ENCODE measurements around the gene GOLGA6A.
"Not testable (repeated sequence)": the region's sequence is repeated elsewhere in the genome, so short reads cannot be mapped to it uniquely, and the experiment has no call there.

The GOLGA6A gene

GRCh38 chr15:74108111-74108510 lies 25.8 kb upstream of the GOLGA6A start:
- DNase-seq (ENCODE audit: low spot score) = no peak

- peak; percentile 85 for DNase-seq (ENCODE audit: low spot score)
Observed at GRCh38 chr15:74099963-74100733, 17.8 kb upstream of the GOLGA6A start.

GRCh38 chr15:74096753-74097474 lies 14.6 kb upstream of the GOLGA6A start:
- not testable (repeated sequence) for DNase-seq (ENCODE audit: low spot score)

GRCh38 chr15:74095610-74096009 lies 13.3 kb upstream of the GOLGA6A start:
- not testable (repeated sequence) for DNase-seq (ENCODE audit: low spot score)

- DNase-seq (ENCODE audit: low spot score) = not testable (repeated sequence)
Observed at GRCh38 chr15:74094567-74094966, 12.2 kb upstream of the GOLGA6A start.

- not testable (repeated sequence) for DNase-seq (ENCODE audit: low spot score)
Observed at GRCh38 chr15:74075781-74076180, 6.6 kb downstream of the GOLGA6A start.

- not testable (repeated sequence) for DNase-seq (ENCODE audit: low spot score)
Observed at GRCh38 chr15:74072614-74073337, 9.6 kb downstream of the GOLGA6A start.

GRCh38 chr15:74072132-74072531 lies 10.2 kb downstream of the GOLGA6A start:
- not testable (repeated sequence) for DNase-seq (ENCODE audit: low spot score)

GRCh38 chr15:74071645-74072044 lies 10.7 kb downstream of the GOLGA6A start:
- not testable (repeated sequence) for DNase-seq (ENCODE audit: low spot score)

- DNase-seq (ENCODE audit: low spot score) = not testable (repeated sequence)
Observed at GRCh38 chr15:74065684-74066411, 16.5 kb downstream of the GOLGA6A start.

- not testable (repeated sequence) for DNase-seq (ENCODE audit: low spot score)
Observed at GRCh38 chr15:74064822-74065221, 17.5 kb downstream of the GOLGA6A start.

- DNase-seq (ENCODE audit: low spot score) = not testable (repeated sequence)
Observed at GRCh38 chr15:74064183-74064582, 18.2 kb downstream of the GOLGA6A start.

- not testable (repeated sequence) for DNase-seq (ENCODE audit: low spot score)
Observed at GRCh38 chr15:74063425-74064146, 18.8 kb downstream of the GOLGA6A start.

- DNase-seq (ENCODE audit: low spot score) = no peak
Observed at GRCh38 chr15:74062671-74063070, 19.7 kb downstream of the GOLGA6A start.

- DNase-seq (ENCODE audit: low spot score) = no peak
Observed at GRCh38 chr15:74062236-74062635, 20.1 kb downstream of the GOLGA6A start.

- DNase-seq (ENCODE audit: low spot score) = no peak
Observed at GRCh38 chr15:74060251-74060650, 22.1 kb downstream of the GOLGA6A start.

- not testable (repeated sequence) for DNase-seq (ENCODE audit: low spot score)
Observed at GRCh38 chr15:74059050-74059833, 23.1 kb downstream of the GOLGA6A start.

- DNase-seq (ENCODE audit: low spot score) = not testable (repeated sequence)
Observed at GRCh38 chr15:74056330-74056729, 26.0 kb downstream of the GOLGA6A start.

GRCh38 chr15:74055804-74056203 lies 26.5 kb downstream of the GOLGA6A start:
- DNase-seq (ENCODE audit: low spot score) = no peak

GRCh38 chr15:74053941-74054529 lies 28.3 kb downstream of the GOLGA6A start:
- peak; percentile 92 for DNase-seq (ENCODE audit: low spot score)

Data from HuH-7 (cell line).